ENCODE measurements around the gene AGTPBP1.
"Not testable (repeated sequence)": the region's sequence is repeated elsewhere in the genome, so short reads cannot be mapped to it uniquely, and the experiment has no call there.

The AGTPBP1 gene

GRCh38 chr9:85610074-85610860 is 131.5 kb downstream of the AGTPBP1 start:
- DNase-seq: no peak

GRCh38 chr9:85605905-85606304 is 135.8 kb downstream of the AGTPBP1 start:
- no peak for DNase-seq

GRCh38 chr9:85603936-85604335 is 137.8 kb downstream of the AGTPBP1 start:
- no peak for DNase-seq

- no peak for DNase-seq
Measured at GRCh38 chr9:85602742-85603141, 139.0 kb downstream of the AGTPBP1 start.

- no peak for DNase-seq
Measured at GRCh38 chr9:85600675-85601263, 141.0 kb downstream of the AGTPBP1 start.

GRCh38 chr9:85599540-85600105 is 142.1 kb downstream of the AGTPBP1 start:
- no peak for DNase-seq

GRCh38 chr9:85594316-85594715 is 147.4 kb downstream of the AGTPBP1 start:
- no peak for DNase-seq

GRCh38 chr9:85586684-85587083 is 155.1 kb downstream of the AGTPBP1 start:
- DNase-seq: no peak

GRCh38 chr9:85577353-85577952 is 164.3 kb downstream of the AGTPBP1 start:
- no peak for DNase-seq

- no peak for DNase-seq
Measured at GRCh38 chr9:85575868-85576267, 165.9 kb downstream of the AGTPBP1 start.

- not testable (repeated sequence) for DNase-seq
Measured at GRCh38 chr9:85573546-85573945, 168.2 kb downstream of the AGTPBP1 start.

- not testable (repeated sequence) for DNase-seq
Measured at GRCh38 chr9:85572917-85573316, 168.8 kb downstream of the AGTPBP1 start.

- no peak for DNase-seq
Measured at GRCh38 chr9:85569988-85570387, 171.8 kb downstream of the AGTPBP1 start.

GRCh38 chr9:85559526-85559925 is 182.2 kb downstream of the AGTPBP1 start:
- no peak for DNase-seq

- no peak for DNase-seq
Measured at GRCh38 chr9:85554349-85554748, 187.4 kb downstream of the AGTPBP1 start.

- DNase-seq: no peak
Measured at GRCh38 chr9:85553475-85553874, 188.3 kb downstream of the AGTPBP1 start.

GRCh38 chr9:85547599-85547998 is 194.2 kb downstream of the AGTPBP1 start:
- DNase-seq: no peak

- DNase-seq: no peak
Measured at GRCh38 chr9:85543196-85543595, 198.6 kb downstream of the AGTPBP1 start.

GRCh38 chr9:85541876-85542275 is 199.9 kb downstream of the AGTPBP1 start:
- no peak for DNase-seq

GRCh38 chr9:85536514-85536913 is 205.2 kb downstream of the AGTPBP1 start:
- DNase-seq: no peak

- no peak for DNase-seq
Measured at GRCh38 chr9:85536076-85536475, 205.7 kb downstream of the AGTPBP1 start.

- DNase-seq: no peak
Measured at GRCh38 chr9:85534340-85534739, 207.4 kb downstream of the AGTPBP1 start.

GRCh38 chr9:85533538-85533937 is 208.2 kb downstream of the AGTPBP1 start:
- DNase-seq: no peak

GRCh38 chr9:85530721-85531120 is 211.0 kb downstream of the AGTPBP1 start:
- DNase-seq: no peak

Measured in SHP77 treated with DMSO at 0.1 percent for 48 hours (cell line).